ENCODE results near the gene MSANTD2.
A peak's percentile ranks its signal among the peaks of the same experiment; 100 is the strongest.

DNA sequence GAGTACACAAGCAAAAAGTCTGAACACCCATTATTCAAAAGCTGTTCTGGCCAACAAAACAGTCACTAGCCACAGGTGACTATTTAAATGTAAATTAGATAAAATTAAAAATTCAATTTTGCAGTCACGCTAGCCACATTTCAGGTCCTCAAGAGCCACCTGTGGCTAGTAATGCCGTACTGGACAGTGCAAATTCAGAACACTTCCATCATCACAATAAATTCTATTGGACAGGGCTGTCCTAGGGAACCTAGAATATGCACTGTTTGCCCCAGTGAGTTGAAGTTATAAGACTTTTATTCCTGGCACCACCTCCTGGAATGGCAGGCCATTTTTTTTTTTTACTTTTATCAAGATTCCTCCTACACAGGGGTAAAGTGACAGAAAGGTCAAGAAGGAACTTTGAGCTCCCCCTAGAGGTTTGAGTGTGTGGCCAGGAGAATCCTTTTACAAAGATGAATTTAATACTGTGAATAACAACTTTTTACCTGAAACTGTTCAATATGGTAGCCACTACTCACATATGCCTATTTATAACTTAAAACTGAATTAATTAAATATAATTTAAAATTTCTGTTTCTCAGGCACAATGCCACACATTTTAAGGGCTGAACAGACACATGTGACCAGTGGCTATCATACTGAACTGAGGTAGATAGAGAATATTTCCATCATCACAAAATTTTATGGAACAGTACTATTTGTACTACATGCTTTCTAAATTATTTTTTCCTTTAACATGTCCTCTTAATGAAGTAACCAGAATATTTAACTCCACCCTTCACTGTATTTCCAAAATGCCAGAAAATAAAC is 6.5 kb downstream of the MSANTD2 start:
- TF ChIP-seq, protein P1, sequence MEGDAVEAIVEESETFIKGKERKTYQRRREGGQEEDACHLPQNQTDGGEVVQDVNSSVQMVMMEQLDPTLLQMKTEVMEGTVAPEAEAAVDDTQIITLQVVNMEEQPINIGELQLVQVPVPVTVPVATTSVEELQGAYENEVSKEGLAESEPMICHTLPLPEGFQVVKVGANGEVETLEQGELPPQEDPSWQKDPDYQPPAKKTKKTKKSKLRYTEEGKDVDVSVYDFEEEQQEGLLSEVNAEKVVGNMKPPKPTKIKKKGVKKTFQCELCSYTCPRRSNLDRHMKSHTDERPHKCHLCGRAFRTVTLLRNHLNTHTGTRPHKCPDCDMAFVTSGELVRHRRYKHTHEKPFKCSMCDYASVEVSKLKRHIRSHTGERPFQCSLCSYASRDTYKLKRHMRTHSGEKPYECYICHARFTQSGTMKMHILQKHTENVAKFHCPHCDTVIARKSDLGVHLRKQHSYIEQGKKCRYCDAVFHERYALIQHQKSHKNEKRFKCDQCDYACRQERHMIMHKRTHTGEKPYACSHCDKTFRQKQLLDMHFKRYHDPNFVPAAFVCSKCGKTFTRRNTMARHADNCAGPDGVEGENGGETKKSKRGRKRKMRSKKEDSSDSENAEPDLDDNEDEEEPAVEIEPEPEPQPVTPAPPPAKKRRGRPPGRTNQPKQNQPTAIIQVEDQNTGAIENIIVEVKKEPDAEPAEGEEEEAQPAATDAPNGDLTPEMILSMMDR (IDR thresholded peaks at IDR 0.05; ENCODE audit: insufficient read depth, low read length) = peak; percentile 54
- TF ChIP-seq SPI1 (IDR thresholded peaks at IDR 0.05; ENCODE audit: borderline replicate concordance, low read depth) = no peak
- no peak for TF ChIP-seq POLR2AphosphoS5 (IDR thresholded peaks at IDR 0.05; ENCODE audit: low read depth)
